SK-N-SH treated with all-trans-retinoic acid at 6 μM for 48 hours (cell line): ENCODE measurements around the gene MAP3K13.
"Not testable (repeated sequence)": the region's sequence is repeated elsewhere in the genome, so short reads cannot be mapped to it uniquely, and the experiment has no call there.

ENCODE experiments used
- ATAC-seq: fragments of 200-7000 bp; cut with Tn5 transposase; 3 replicates; pipeline ENCODE4 v1.9.1; 2020; ENCODE audit warnings: mild to moderate bottlenecking, moderate library complexity
- ARNTL ChIP-seq: fragments of 450-650 bp; formaldehyde crosslinking; IDR thresholded peaks from 2 replicates; pipeline ENCODE4 v1.5.0; 2020; ENCODE audit warnings: low read depth, mild to moderate bottlenecking, moderate library complexity, borderline replicate concordance
- BACH2 ChIP-seq: fragments of 250-450 bp; sonication (Bioruptor Pico); IDR thresholded peaks from 2 replicates; pipeline ENCODE4 v1.9.0; 2021; ENCODE audit warnings: mild to moderate bottlenecking, borderline replicate concordance
- CSDC2 ChIP-seq: fragments of 250-450 bp; sonication (Bioruptor Pico); IDR thresholded peaks from 2 replicates; pipeline ENCODE4 v1.5.0; 2020; ENCODE audit warnings: mild to moderate bottlenecking, moderate library complexity
- CSRNP3 ChIP-seq: fragments of 250-450 bp; sonication (Bioruptor Pico); IDR thresholded peaks from 2 replicates; pipeline ENCODE4 v1.5.1; 2021; ENCODE audit warnings: mild to moderate bottlenecking, moderate library complexity
- ESRRG ChIP-seq: fragments of 250-450 bp; sonication (Bioruptor Pico); IDR thresholded peaks from 2 replicates; pipeline ENCODE4 v1.6.1; 2021; ENCODE audit warnings: mild to moderate bottlenecking
- ISL1 ChIP-seq: fragments of 250-450 bp; sonication (Bioruptor Pico); IDR thresholded peaks from 2 replicates; pipeline ENCODE4 v2.1.2; 2022; ENCODE audit warnings: mild to moderate bottlenecking, moderate library complexity
- OSR1 ChIP-seq: fragments of 250-450 bp; sonication (Bioruptor Pico); IDR thresholded peaks from 2 replicates; pipeline ENCODE4 v1.8.0; 2022; ENCODE audit warnings: moderate library complexity, mild to moderate bottlenecking, inconsistent platforms
- PATZ1 ChIP-seq: fragments of 250-450 bp; sonication (Bioruptor Pico); IDR thresholded peaks from 2 replicates; pipeline ENCODE4 v1.8.0; 2020; ENCODE audit warnings: mild to moderate bottlenecking, moderate library complexity, borderline replicate concordance
- PPARA ChIP-seq: fragments of 250-450 bp; sonication (Bioruptor Pico); IDR thresholded peaks from 2 replicates; pipeline ENCODE4 v1.5.0; 2020; ENCODE audit warnings: mild to moderate bottlenecking, borderline replicate concordance
- RARB ChIP-seq: fragments of 250-450 bp; sonication (Bioruptor Pico); IDR thresholded peaks from 2 replicates; pipeline ENCODE4 v1.8.0; 2021; ENCODE audit warnings: mild to moderate bottlenecking, moderate library complexity
- SNAI2 ChIP-seq: fragments of 250-450 bp; sonication (Bioruptor Pico); IDR thresholded peaks from 2 replicates; pipeline ENCODE4 v1.5.0; 2020; ENCODE audit warnings: mild to moderate bottlenecking, moderate library complexity
- TCF4 ChIP-seq: fragments of 250-450 bp; sonication (Bioruptor Pico); IDR thresholded peaks from 2 replicates; pipeline ENCODE4 v1.8.0; 2021; ENCODE audit warnings: mild to moderate bottlenecking, moderate library complexity, borderline replicate concordance
- TOX ChIP-seq: fragments of 250-450 bp; sonication (Bioruptor Pico); IDR thresholded peaks from 2 replicates; pipeline ENCODE4 v1.8.0; 2021; ENCODE audit warnings: mild to moderate bottlenecking, moderate library complexity, borderline replicate concordance
- ZC3H10 ChIP-seq: fragments of 250-450 bp; sonication (Bioruptor Pico); IDR thresholded peaks from 2 replicates; pipeline ENCODE4 v1.5.1; 2021; ENCODE audit warnings: mild to moderate bottlenecking, moderate library complexity
- ZFP3 ChIP-seq: fragments of 250-450 bp; sonication (Bioruptor Pico); IDR thresholded peaks from 2 replicates; pipeline ENCODE4 v1.5.0; 2020; ENCODE audit warnings: mild to moderate bottlenecking, moderate library complexity
- ZNF565 ChIP-seq: fragments of 450-650 bp; formaldehyde crosslinking; conservative IDR thresholded peaks from 2 replicates; pipeline ENCODE4 v1.5.0; 2020; ENCODE audit warnings: low read depth, mild to moderate bottlenecking, moderate library complexity
- ZNF70 ChIP-seq: fragments of 450-650 bp; formaldehyde crosslinking; IDR thresholded peaks from 2 replicates; pipeline ENCODE4 v1.5.0; 2020; ENCODE audit warnings: mild to moderate bottlenecking, moderate library complexity
- ZNF8 ChIP-seq: fragments of 450-650 bp; formaldehyde crosslinking; IDR thresholded peaks from 2 replicates; pipeline ENCODE4 v1.5.0; 2020; ENCODE audit warnings: mild to moderate bottlenecking, moderate library complexity
- TF ChIP-seq, protein P1 (sequence below): fragments of 250-450 bp; sonication (Bioruptor Pico); IDR thresholded peaks from 2 replicates; pipeline ENCODE4 v1.5.0; 2020; ENCODE audit warnings: mild to moderate bottlenecking, moderate library complexity
- TF ChIP-seq, protein P2 (sequence below): fragments of 250-450 bp; sonication (Bioruptor Pico); IDR thresholded peaks from 2 replicates; pipeline ENCODE4 v1.8.0; 2021; ENCODE audit warnings: low read depth, mild to moderate bottlenecking, moderate library complexity, borderline replicate concordance

Gene MAP3K13

GRCh38 chr3:185371306-185372074 lies 8.6 kb downstream of the MAP3K13 start (continued):
- peak; percentile 78 for TF ChIP-seq CSRNP3 (CRISPR knock-in tag)
- no peak for TF ChIP-seq ARNTL (CRISPR knock-in tag)

DNA sequence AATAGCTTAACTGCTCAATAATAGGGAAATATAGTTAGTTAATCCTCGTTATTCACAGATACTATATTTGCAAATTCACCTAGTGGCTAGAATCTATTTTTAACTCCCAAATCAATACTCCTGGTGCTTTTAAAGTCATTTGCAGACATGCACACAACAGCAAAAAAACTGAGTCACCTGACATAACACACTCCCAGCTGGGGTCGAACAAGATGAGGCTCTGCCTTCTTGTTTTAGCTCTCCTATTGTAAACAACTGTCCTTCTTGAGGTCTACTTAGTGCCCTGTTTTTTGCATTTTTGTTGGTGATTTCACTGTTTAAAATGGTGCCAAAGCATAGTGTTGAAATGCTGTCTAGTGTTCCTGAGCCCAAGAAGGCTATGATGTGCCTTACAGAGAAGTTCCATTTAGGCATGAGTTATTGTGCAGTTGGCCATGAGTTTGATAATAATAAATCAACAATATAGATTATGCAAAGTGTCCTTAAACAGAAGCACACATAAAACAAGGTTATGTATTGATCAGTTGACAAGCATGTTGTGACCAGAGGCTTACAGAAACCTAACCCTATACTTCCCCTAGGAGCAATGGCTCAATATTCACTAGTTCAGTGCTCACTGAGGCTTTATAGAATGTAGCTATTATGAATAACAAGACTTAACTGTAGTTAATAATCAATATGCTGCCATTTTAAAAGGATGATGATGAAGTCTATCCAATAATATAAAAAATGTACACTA lies 18.6 kb downstream of the MAP3K13 start:
- no peak for ATAC-seq
- TF ChIP-seq ZNF565 = no peak
- TF ChIP-seq BACH2 (CRISPR knock-in tag) = no peak
- no peak for TF ChIP-seq ZC3H10 (CRISPR knock-in tag)
- TF ChIP-seq ARNTL (CRISPR knock-in tag) = no peak
- no peak for TF ChIP-seq SNAI2
- TF ChIP-seq TCF4 (CRISPR knock-in tag) = no peak
- TF ChIP-seq TOX (CRISPR knock-in tag) = no peak
- no peak for TF ChIP-seq ESRRG (CRISPR knock-in tag)
- TF ChIP-seq ZNF70 (CRISPR knock-in tag) = no peak
- TF ChIP-seq, protein P1, sequence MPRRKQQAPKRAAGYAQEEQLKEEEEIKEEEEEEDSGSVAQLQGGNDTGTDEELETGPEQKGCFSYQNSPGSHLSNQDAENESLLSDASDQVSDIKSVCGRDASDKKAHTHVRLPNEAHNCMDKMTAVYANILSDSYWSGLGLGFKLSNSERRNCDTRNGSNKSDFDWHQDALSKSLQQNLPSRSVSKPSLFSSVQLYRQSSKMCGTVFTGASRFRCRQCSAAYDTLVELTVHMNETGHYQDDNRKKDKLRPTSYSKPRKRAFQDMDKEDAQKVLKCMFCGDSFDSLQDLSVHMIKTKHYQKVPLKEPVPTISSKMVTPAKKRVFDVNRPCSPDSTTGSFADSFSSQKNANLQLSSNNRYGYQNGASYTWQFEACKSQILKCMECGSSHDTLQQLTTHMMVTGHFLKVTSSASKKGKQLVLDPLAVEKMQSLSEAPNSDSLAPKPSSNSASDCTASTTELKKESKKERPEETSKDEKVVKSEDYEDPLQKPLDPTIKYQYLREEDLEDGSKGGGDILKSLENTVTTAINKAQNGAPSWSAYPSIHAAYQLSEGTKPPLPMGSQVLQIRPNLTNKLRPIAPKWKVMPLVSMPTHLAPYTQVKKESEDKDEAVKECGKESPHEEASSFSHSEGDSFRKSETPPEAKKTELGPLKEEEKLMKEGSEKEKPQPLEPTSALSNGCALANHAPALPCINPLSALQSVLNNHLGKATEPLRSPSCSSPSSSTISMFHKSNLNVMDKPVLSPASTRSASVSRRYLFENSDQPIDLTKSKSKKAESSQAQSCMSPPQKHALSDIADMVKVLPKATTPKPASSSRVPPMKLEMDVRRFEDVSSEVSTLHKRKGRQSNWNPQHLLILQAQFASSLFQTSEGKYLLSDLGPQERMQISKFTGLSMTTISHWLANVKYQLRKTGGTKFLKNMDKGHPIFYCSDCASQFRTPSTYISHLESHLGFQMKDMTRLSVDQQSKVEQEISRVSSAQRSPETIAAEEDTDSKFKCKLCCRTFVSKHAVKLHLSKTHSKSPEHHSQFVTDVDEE (CRISPR knock-in tag) = no peak
- no peak for TF ChIP-seq RARB (CRISPR knock-in tag)
- no peak for TF ChIP-seq ISL1 (CRISPR knock-in tag)
- TF ChIP-seq CSRNP3 (CRISPR knock-in tag) = no peak
- TF ChIP-seq, protein P2, sequence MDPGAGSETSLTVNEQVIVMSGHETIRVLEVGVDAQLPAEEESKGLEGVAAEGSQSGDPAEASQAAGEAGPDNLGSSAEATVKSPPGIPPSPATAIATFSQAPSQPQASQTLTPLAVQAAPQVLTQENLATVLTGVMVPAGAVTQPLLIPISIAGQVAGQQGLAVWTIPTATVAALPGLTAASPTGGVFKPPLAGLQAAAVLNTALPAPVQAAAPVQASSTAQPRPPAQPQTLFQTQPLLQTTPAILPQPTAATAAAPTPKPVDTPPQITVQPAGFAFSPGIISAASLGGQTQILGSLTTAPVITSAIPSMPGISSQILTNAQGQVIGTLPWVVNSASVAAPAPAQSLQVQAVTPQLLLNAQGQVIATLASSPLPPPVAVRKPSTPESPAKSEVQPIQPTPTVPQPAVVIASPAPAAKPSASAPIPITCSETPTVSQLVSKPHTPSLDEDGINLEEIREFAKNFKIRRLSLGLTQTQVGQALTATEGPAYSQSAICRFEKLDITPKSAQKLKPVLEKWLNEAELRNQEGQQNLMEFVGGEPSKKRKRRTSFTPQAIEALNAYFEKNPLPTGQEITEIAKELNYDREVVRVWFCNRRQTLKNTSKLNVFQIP = no peak
- TF ChIP-seq PPARA (CRISPR knock-in tag) = no peak
- no peak for TF ChIP-seq ZFP3
- TF ChIP-seq, all 23 proteins: peak for 0

- no peak for ATAC-seq
- TF ChIP-seq CSDC2 (CRISPR knock-in tag) = no peak
These were observed 19.2 kb downstream of the MAP3K13 start for GRCh38 chr3:185382154-185382553.

DNA sequence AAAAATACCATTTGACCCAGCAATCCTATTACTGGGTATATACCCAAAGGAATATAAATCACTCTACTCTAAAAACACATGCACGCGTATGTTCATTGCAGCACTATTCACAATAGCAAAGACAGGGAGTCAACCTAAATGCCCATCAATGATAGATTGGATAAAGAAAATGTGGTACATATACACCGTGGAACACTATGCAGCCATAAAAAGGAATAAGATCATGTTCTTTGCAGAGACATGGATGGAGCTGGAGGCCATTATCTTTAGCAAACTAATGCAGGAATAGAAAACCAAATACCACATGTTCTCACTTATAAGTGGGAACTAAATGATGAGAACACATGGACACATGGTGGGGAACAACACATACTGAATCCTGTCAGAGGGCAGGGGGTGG lies 23.6 kb downstream of the MAP3K13 start:
- TF ChIP-seq ZNF8 (CRISPR knock-in tag) (peak; percentile 51; the same call in 1 of the 2 replicates), ZNF70 (CRISPR knock-in tag) (peak; percentile 61; the same call in 1 of the 2 replicates)
- ATAC-seq = not testable (repeated sequence)

- ATAC-seq = no peak
- TF ChIP-seq ZFP3 = no peak
- no peak for TF ChIP-seq ZC3H10 (CRISPR knock-in tag)
- no peak for TF ChIP-seq SNAI2
- TF ChIP-seq OSR1 (CRISPR knock-in tag) = no peak
- no peak for TF ChIP-seq CSRNP3 (CRISPR knock-in tag)
- no peak for TF ChIP-seq ARNTL (CRISPR knock-in tag)
- no peak for TF ChIP-seq ZNF70 (CRISPR knock-in tag)
- TF ChIP-seq PATZ1 (CRISPR knock-in tag) = no peak
- TF ChIP-seq PPARA (CRISPR knock-in tag) = no peak
- no peak for TF ChIP-seq BACH2 (CRISPR knock-in tag)
- no peak for TF ChIP-seq CSDC2 (CRISPR knock-in tag)
- no peak for TF ChIP-seq ZNF565
These were observed 24.7 kb downstream of the MAP3K13 start for GRCh38 chr3:185387646-185388045.
